ENCODE data around the gene RCOR3. TPM values are rescaled to one million over a fixed set of nuclear protein-coding genes. Genes with fewer than 3 reads are reported as not detected.
"Not testable (repeated sequence)": the region's sequence is repeated elsewhere in the genome, so short reads cannot be mapped to it uniquely, and the experiment has no call there.

The RCOR3 gene
- total RNA-seq, 1 experiment from 2014 or later: 9.2 TPM

DNA sequence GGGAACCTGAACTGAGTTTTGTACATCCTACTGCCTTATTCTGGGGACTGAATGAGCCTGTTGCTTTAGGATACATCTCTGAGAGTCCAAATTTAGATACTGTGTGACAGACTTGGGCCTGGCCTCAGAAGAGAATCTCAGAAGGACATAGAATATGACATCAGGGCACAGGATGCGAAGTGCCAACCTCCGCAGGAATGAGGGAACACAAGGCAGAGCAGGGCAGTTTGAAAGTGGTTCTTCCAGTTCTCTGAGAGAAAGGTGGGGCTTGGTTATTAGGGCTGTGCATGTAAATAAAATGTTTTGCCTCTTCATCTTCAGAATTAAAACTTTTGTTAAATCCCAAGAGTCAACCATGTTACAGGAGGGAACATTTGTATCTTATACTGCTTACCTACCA is 90.6 kb downstream of the RCOR3 start:
- DNase-seq (ENCODE audit: low read depth, low spot score): no peak
- in situ Hi-C loops (cut with HindIII; ENCODE audit: low pct_unique_long_range_greater_than_20kb, low sequenced_read_pairs): no loop called here

DNA sequence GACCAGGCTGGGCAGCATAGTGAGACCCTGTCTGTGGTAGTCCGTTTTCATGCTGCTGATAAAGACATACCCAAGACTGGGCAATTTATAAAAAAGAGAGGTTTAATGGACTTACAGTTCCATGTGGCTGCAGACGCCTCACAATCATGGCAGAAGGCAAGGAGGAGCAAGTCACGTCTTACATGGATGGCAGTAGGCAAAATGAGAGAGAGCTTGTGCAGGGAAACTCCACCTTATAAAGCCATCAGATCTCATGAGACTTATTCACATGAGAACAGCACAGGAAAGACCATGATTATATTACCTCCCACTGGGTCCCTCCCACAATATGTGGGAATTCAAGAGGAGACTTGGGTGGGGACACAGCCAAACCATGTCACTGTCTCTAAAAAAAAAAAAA is 92.9 kb downstream of the RCOR3 start:
- in situ Hi-C loops (cut with HindIII; ENCODE audit: low pct_unique_long_range_greater_than_20kb, low sequenced_read_pairs); DNase-seq (ENCODE audit: low read depth, low spot score): not testable (repeated sequence)

DNA sequence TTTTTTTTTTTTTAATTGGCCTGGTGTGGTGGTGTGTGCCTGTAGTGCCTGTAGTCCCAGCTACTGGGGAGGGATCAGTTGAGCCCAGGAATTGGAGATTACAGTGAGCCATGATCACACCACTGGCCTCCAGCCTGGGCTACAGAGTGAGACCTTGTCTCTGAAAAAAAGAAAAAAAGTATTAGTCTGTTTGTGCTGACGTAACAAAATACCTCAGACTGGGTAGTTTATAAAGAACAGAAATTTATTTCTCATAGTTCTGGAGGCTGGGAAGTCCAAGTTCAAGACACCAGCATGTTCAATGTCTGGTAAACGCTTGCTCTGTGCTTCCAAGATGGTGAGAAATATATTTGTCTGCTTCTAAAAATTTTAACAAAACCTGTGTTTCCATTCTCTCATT is 93.3 kb downstream of the RCOR3 start:
- no peak for DNase-seq (ENCODE audit: low read depth, low spot score)
- in situ Hi-C loops (cut with HindIII; ENCODE audit: low pct_unique_long_range_greater_than_20kb, low sequenced_read_pairs): no loop called here

DNA sequence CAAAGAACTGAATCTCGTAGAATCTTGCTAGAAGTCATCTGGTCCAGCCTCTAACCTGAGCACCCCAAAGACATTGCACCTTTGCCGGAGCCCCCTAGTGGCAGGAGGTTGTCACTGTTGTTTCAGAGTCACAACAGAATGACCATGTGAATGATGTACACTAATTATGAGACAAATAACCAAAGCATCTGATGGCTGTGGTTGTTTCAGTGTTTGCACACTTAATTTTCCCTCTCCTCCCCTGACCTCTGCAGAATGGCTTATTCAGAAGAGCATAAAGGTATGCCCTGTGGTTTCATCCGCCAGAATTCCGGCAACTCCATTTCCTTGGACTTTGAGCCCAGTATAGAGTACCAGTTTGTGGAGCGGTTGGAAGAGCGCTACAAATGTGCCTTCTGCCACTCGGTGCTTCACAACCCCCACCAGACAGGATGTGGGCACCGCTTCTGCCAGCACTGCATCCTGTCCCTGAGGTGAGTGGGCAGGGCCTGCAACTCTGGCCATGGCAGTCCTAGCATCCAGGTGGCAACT is 93.9 kb downstream of the RCOR3 start:
- DNase-seq (ENCODE audit: low read depth, low spot score): peak; percentile 68

DNA sequence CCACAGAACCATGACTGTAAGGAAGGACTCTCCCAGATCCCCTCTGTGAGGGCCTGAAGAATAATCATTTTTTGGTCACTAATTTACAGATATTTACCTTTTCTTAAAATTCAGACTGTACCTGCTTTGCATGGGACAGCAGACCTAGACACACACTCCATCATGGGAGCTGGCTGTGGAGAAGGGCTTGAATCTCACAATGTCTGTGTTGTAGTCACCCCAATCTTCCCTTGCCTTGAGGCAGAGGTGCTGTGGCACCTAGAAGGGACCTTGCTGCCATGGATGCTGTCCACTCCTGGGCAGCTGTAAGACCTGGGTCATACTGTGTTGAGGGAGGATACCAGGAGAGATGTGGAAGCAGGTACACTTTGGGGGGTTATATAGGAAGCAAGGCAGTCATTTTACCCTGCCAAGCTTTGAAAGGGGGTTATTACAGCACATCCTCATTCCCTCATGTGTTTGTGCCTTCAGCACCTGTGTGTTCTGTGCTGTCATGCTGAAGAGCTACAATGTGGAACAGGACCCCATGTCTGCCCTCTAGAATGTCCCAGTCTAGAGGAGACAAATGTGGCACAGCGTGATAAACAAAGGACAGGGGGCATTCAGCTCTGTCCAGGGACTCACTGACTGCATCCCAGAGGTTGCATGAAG is 94.5 kb downstream of the RCOR3 start:
- in situ Hi-C loops (cut with HindIII; ENCODE audit: low pct_unique_long_range_greater_than_20kb, low sequenced_read_pairs): no loop called here
- no peak for DNase-seq (ENCODE audit: low read depth, low spot score)

More for the DNA sequence above, 93.9 kb downstream of the RCOR3 start:
- in situ Hi-C loops (cut with HindIII; ENCODE audit: low pct_unique_long_range_greater_than_20kb, low sequenced_read_pairs): no loop called here

DNA sequence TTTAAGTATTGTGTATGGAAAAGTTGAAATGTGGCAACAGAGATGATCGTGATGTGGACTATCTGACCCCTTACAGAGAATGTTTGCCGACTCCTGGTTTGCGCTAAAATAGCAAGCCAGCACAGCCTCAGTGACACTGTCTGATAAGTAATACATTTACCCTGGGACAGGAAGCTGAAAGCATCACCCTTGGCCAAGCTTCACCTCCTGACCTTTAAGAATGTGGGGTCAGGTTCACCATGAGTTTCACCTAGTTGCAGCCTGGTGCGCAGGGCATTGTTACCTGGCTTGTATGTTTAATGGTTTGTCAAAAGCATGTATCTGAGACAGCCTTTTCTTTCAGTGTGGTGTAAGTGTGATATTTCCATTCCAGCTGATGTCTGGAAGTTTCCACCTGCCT is 96.7 kb downstream of the RCOR3 start:
- in situ Hi-C loops (cut with HindIII; ENCODE audit: low pct_unique_long_range_greater_than_20kb, low sequenced_read_pairs): no loop called here
- no peak for DNase-seq (ENCODE audit: low read depth, low spot score)

DNA sequence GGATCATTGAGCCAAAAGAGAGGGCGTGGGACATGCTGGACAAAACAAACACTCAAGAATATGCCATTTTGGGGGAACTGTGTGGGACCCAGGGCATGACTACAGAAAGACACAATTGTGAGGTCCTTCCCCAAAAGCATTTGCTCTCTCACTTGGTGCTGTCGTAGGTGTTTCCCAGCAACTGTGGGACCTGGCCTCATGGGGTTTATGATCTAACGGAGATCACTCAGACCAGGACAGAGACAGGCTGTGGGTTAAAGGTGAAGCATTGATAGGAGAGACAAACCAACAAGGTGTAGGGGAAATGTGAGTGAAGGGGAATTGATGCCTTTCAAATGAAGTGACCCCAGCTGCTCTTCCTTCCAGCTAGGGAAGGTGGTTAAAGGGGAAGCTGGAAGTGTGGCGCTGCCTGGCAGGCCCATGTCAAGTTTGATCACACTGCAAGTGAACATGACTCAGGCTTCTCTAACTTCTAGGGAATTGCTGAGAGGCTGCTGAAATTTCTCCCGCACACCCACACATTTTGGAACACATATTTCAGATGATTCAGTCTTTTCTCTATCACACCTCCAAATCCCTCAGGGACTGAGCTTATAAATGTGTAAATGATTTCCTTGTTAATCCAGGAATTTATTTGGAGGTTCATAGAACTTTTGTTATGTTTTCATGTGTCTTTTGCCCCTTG is 97.7 kb downstream of the RCOR3 start:
- in situ Hi-C loops (cut with HindIII; ENCODE audit: low pct_unique_long_range_greater_than_20kb, low sequenced_read_pairs): no loop called here
- no peak for DNase-seq (ENCODE audit: low read depth, low spot score)

DNA sequence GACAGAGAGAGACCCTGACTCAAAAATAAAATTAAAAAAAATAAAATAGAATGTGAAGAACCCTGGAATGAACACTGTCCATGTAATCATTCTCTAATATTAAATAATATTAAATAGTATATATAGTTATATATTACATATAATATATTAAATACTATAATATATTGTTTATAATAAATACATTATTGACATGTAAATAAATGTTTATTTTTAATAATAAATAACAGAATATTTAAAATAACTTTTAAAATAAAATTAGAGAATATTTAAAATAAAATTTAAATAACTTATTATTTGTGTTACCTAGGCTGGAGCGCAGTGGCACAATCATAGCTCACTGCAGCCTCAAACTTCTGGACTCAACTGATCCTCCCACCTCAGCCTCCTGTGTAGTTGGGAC is 99.5 kb downstream of the RCOR3 start:
- in situ Hi-C loops (cut with HindIII; ENCODE audit: low pct_unique_long_range_greater_than_20kb, low sequenced_read_pairs): no loop called here

DNA sequence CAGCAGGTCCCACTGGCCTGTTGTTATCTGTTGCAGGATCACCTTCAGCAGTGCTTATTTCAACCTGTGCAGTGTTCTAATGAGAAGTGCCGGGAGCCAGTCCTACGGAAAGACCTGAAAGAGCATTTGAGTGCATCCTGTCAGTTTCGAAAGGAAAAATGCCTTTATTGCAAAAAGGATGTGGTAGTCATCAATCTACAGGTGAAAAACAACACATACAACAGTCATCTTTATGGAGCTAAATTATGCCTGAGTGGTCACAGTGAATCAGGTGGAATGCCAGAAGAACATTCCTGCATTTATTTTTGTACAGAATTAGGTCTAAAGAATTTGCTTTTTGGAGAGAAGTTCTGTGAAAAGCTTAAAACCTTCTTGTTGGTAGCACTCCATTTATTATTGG is 100.7 kb downstream of the RCOR3 start:
- in situ Hi-C loops (cut with HindIII; ENCODE audit: low pct_unique_long_range_greater_than_20kb, low sequenced_read_pairs): no loop called here
- no peak for DNase-seq (ENCODE audit: low read depth, low spot score)

More for the DNA sequence above, 99.5 kb downstream of the RCOR3 start:
- no peak for DNase-seq (ENCODE audit: low read depth, low spot score)

DNA sequence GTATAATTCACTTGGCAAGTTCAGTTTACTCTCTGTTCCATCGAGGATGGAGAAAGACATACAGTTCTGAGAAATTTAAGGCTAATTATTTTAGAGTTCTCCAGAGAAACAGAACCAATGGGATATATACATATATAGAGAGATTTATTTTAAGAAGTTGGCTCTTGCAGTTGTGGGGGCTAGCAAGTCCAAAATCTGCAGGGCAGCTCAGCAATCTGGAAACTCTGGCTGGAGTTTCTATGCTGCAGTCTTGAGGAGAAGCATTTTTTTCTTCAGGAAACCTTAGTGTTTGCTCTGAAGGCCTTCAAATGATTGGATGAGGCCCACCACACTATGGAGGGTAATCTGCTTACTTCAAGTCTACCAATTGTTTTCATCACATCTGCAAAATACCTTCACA is 102.0 kb downstream of the RCOR3 start:
- no peak for DNase-seq (ENCODE audit: low read depth, low spot score)
- in situ Hi-C loops (cut with HindIII; ENCODE audit: low pct_unique_long_range_greater_than_20kb, low sequenced_read_pairs): no loop called here

Other genes starting within 250 kb of the RCOR3 start
- 8.0 and 9.3 TPM in 2 replicates for gene KCNH1, start 125.2 kb upstream of the RCOR3 start, total RNA-seq (2014; rRNA removed; shearing (Covaris generic))
- 12.9 and 14.3 TPM in 2 replicates for gene TRAF5, start 67.5 kb downstream of the RCOR3 start, total RNA-seq (2014; rRNA removed; shearing (Covaris generic))
- not detected in 2 replicates for gene RD3, start 232.8 kb downstream of the RCOR3 start, total RNA-seq (2014; rRNA removed; shearing (Covaris generic))